ENCODE measurements around the gene ARSI. TPM values are rescaled to one million over a fixed set of nuclear protein-coding genes. Genes with fewer than 3 reads are reported as not detected.
A peak's percentile ranks its signal among the peaks of the same experiment; 100 is the strongest.

ARSI gene
- total RNA-seq, 2 donors from 2014 or later, result 2.4 to 2.7 TPM

- no peak overlapping the region for H3K9ac ChIP-seq (ENCODE audit: extremely low read depth, low read length, poor library complexity, severe bottlenecking)
- H3K27me3 ChIP-seq (ENCODE audit: control insufficient read depth, insufficient read depth, low read length, poor library complexity, severe bottlenecking), result peaks cover 20% of the 10 kb centered on the region
- DNase-seq, result peak; percentile 54
- Mint-ChIP-seq H3K27ac (no peak overlapping the region), H3K4me3 (no peak overlapping the region), H3K4me1 (peaks cover 3% of the 10 kb centered on the region), H3K27me3 (ENCODE audit: insufficient read depth) (peaks cover 67% of the 10 kb centered on the region), H3K36me3 (ENCODE audit: low read depth) (no peaks in the 10 kb centered on the region), H3K9me3 (no peaks in the 10 kb centered on the region)
- 85 to 90% methylated on average over 5 to 13 of the region's 13 CpGs for WGBS, 2 experiments (ENCODE audit: insufficient coverage in 1 of 2, insufficient read length in 1 of 2)
- no peaks in the 10 kb centered on the region for H3K36me3 ChIP-seq (ENCODE audit: control insufficient read depth, insufficient read depth, low read length)
- no peak for TF ChIP-seq CTCF (conservative IDR thresholded peaks at IDR 0.05)
- H3K4me1 ChIP-seq (ENCODE audit: control insufficient read depth, insufficient read depth, low read length), result no peaks in the 10 kb centered on the region
- no peaks in the 10 kb centered on the region for H3K9me3 ChIP-seq (ENCODE audit: control insufficient read depth, low read length)
- H3K27ac ChIP-seq (ENCODE audit: low read depth, low read length), result no peak overlapping the region
- no peak overlapping the region for H3K4me3 ChIP-seq (ENCODE audit: low read length)
Observed at GRCh38 chr5:150291388-150292385, 11.0 kb downstream of the ARSI start.

GRCh38 chr5:150289551-150290390 is 12.9 kb downstream of the ARSI start, which contains the start of gene CAMK2A:
TSS of gene CAMK2A (minus strand) at chr5:150289773. CDS start at chr5:150289625, 148 bp downstream.
- H3K27me3 ChIP-seq (ENCODE audit: control insufficient read depth, insufficient read depth, low read length, poor library complexity, severe bottlenecking), result peaks cover 18% of the 10 kb centered on the region

More at GRCh38 chr5:150289551-150290390, 12.9 kb downstream of the ARSI start, which contains the start of gene CAMK2A:
- Histone ChIP-seq H3K9ac (ENCODE audit: extremely low read depth, low read length, poor library complexity, severe bottlenecking) (no peak within 1 kb of the TSS), H3K9me3 (ENCODE audit: control insufficient read depth, low read length) (no peaks in the 10 kb centered on the region), H3K36me3 (ENCODE audit: control insufficient read depth, insufficient read depth, low read length) (no peaks in the 10 kb centered on the region), H3K4me1 (ENCODE audit: control insufficient read depth, insufficient read depth, low read length) (no peaks in the 10 kb centered on the region), H3K27ac (ENCODE audit: low read depth, low read length) (no peak within 1 kb of the TSS), H3K4me3 (ENCODE audit: low read length) (no peak within 1 kb of the TSS)
- H3K27ac Mint-ChIP-seq, result no peak within 1 kb of the TSS
- H3K27me3 Mint-ChIP-seq (ENCODE audit: insufficient read depth), result peaks cover 53% of the 10 kb centered on the region
- WGBS, 2 experiments (ENCODE audit: insufficient coverage in 1 of 2, insufficient read length in 1 of 2), result 59 to 69% methylated on average over 15 to 26 of the region's 26 CpGs
- H3K36me3 Mint-ChIP-seq (ENCODE audit: low read depth), result no peaks in the 10 kb centered on the region
- peak; percentile 71 for DNase-seq
- no peak for TF ChIP-seq CTCF (conservative IDR thresholded peaks at IDR 0.05)
- H3K9me3 Mint-ChIP-seq, result no peaks in the 10 kb centered on the region
- H3K4me1 Mint-ChIP-seq, result peaks cover 3% of the 10 kb centered on the region
- no peak within 1 kb of the TSS for H3K4me3 Mint-ChIP-seq

Measured in endodermal cell (in vitro differentiated cells).